GM13977 (cell line): Measurements from ENCODE around the gene RPN2.

Experiments used
- DNase-seq: peaks from one replicate; pipeline ENCODE4 v3.0.0; 2012; ENCODE audit warnings: low spot score
- CTCF ChIP-seq: IDR thresholded peaks from 2 replicates; pipeline ENCODE4 v1.5.1; 2012; ENCODE audit warnings: mild to moderate bottlenecking, control low read depth; ENCODE audit not compliant: insufficient read depth; ENCODE audit errors: extremely low read depth, missing control alignments
- in situ Hi-C: fragments of 300-500 bp; cut with MboI; formaldehyde crosslinking; loops from one replicate; pipeline ENCODE4 v1.12.0; 2022; ENCODE audit warnings: low sequenced_read_pairs, low pct_unique_long_range_greater_than_20kb, mixed read lengths, inconsistent platforms; ENCODE audit not compliant: unreplicated experiment

RPN2 gene

GRCh38 chr20:37192137-37192854 is 13.2 kb downstream of the RPN2 start:
- in situ Hi-C loops, result no loop called here
- DNase-seq, result peak; percentile 76
- TF ChIP-seq CTCF, result peak; percentile 83

- TF ChIP-seq CTCF, result no peak
- no peak for DNase-seq
- in situ Hi-C loops, result no loop called here
Observed at GRCh38 chr20:37193226-37193625, 14.1 kb downstream of the RPN2 start.

- no peak for TF ChIP-seq CTCF
- in situ Hi-C loops, result no loop called here
Observed at GRCh38 chr20:37193821-37194220, 14.7 kb downstream of the RPN2 start.

GRCh38 chr20:37194621-37195417 is 15.7 kb downstream of the RPN2 start:
- DNase-seq, result no peak
- TF ChIP-seq CTCF, result no peak
- in situ Hi-C loops, result no loop called here

More at GRCh38 chr20:37193821-37194220, 14.7 kb downstream of the RPN2 start:
- DNase-seq, result no peak

GRCh38 chr20:37198932-37199660 is 20.0 kb downstream of the RPN2 start:
- no peak for TF ChIP-seq CTCF
- no peak for DNase-seq
- in situ Hi-C loops, result no loop called here

- TF ChIP-seq CTCF, result no peak
- in situ Hi-C loops, result no loop called here
Observed at GRCh38 chr20:37200376-37200775, 21.2 kb downstream of the RPN2 start.

More at GRCh38 chr20:37200376-37200775, 21.2 kb downstream of the RPN2 start:
- DNase-seq, result no peak
